Activated CD8-positive, alpha-beta memory T cell treated with anti-CD3 and anti-CD28 coated beads, Interleukin-2, amount 50 U/mL, for 24 hours (primary cell): ENCODE measurements around the gene OAT.
"Not testable (repeated sequence)": the region's sequence is repeated elsewhere in the genome, so short reads cannot be mapped to it uniquely, and the experiment has no call there.

ENCODE experiments used
- DNase-seq: peaks from one replicate; pipeline ENCODE4 v3.0.0-alpha.2; 2020; ENCODE audit errors: extremely low read depth

OAT gene

DNA sequence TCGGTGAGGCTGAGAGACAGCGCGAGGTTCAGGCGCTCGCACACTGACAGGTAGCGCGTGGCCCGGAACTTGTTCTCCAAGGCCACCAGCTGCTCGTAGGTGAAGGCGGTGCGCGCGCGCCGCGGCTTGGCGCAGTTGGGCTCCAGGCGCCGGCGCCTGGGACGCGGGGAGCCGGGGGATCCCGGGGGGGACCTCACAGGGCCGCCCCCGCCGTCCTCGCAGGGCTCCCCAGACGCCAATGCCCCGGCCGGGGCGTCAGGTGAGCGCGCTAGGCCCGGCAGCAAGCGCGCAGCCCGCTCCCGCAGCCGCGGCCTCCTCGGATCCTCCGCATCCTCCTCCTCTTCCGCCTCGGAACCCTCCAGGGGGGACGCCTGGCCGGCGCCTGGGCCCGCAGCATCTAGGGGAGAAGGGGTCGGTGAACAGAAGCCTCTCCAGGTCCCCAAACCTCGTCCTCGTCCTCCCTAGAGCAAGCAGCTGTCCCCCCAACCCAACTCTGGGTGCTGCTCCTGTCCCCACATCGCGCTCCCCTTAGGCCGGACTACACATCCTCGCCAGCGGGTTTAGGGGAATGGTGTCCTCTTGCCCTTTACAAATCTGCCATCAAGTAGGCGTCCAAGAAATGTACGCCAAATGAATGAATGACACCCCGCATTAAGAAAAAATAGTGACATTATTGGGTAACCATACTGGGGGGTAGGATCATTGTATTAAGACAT lies 29.2 kb upstream of the OAT start:
- no peak for DNase-seq

- DNase-seq, result no peak
Measured at GRCh38 chr10:124446830-124447750, 28.4 kb upstream of the OAT start.

GRCh38 chr10:124441694-124442093 lies 23.0 kb upstream of the OAT start:
- DNase-seq, result not testable (repeated sequence)

DNA sequence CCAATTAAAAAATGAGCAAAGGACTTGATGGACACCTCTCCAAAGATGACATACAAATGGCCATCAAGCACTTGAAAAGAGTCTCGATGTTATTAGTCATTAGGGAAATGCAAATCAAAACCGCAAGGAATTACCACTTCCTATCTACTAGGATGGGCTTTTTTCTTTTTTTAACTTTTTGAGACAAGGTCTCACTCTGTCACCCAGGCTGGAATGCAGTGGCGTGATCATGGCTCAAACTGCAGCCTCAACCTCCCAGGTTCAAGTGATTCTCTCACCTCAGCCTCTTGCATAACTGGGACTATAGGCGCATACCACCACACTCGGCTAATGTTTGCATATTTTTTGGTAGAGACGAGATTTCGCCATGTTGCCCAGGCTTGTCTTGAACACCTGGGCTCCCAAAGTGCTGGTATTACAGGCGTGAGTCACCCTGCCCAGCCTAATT lies 17.5 kb upstream of the OAT start:
- no peak for DNase-seq

GRCh38 chr10:124435683-124436082 lies 17.0 kb upstream of the OAT start:
- DNase-seq, result not testable (repeated sequence)

- no peak for DNase-seq
Measured at GRCh38 chr10:124433461-124433860, 14.7 kb upstream of the OAT start.

DNA sequence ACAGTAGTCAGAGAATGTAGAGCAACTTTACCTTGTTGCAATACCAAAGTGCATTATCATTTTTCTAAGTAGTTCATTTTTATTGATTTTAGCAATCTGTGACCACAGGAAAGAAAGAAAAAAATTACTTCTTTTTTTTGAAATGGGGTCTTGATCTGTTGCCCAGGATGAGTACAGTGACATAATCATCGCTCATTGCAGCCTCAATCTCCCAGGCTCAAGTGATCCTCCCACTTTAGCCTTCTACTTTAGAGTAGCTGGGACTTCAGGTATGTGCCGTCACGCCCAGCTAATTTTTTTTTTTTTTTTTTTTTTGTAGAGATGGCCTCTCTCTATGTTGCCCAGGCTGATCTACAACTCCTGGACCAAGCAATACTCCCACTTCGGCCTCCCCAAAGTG lies 11.4 kb upstream of the OAT start:
- DNase-seq, result no peak

DNA sequence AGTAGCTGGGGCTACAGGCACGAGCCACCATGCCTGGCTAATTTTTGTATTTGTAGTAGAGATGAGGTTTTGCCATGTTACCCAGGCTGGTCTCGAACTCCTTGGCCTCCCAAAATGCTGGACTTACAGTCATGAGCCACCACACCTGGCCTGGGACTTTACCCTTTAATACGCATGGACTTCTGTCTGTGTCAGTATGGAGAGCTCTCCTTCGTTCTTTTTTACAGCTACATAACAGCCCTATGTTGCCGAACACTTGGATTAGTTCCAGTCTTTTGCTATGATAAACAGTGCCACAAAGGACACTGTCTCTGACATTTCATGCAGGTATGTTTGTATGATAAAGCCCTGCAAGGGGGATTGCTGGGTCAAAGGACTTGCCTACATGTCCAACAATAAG lies 10.9 kb upstream of the OAT start:
- no peak for DNase-seq

DNA sequence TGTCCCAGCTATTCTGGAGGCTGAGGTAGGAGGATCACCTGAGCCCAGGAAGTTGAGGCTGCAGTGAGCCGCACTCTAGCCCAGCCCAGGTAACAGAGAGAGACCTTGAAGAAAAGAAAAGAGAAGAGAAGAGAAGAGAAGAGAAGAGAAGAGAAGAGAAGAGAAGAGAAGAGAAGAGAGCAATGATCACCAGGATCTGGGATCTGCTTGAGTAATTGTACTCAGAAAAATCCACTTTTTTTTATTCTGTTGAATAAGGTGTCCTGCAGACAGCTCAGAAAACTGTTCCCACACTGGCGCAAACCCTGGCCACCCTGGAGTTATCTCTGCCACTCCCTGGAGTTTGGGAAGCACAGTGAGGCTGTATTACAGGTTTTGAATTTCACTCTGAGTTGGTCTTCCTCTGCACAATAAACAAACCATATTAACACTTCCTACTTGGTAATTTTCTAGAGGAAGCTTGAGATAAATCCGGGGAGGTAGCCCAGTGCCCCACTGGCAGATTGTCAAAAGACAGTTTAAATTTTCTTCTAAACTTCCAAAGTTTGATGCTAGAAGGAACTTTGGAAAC lies 9.6 kb upstream of the OAT start:
- no peak for DNase-seq

- no peak for DNase-seq
Measured at GRCh38 chr10:124425227-124425962, 6.7 kb upstream of the OAT start.

GRCh38 chr10:124423813-124424212 lies 5.1 kb upstream of the OAT start:
- DNase-seq, result no peak

DNA sequence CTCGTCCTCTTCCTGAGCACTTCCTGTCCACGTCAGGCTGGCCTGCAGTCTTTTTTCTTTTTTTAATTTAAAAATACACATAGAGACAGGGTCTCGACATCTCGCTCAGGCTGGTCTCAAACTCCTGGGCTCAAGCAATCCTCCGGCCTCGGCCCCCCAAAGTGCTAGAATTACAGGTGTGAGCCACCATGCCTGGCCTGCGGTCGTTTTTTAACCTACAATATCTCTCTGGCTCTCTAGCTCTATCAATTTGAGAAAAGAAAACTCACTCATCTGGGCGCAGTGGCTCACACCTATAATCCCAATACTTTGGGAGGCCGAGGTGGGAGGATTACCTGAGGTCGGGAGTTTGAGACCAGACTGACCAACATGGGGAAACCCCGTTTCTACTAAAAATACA lies 4.0 kb upstream of the OAT start:
- no peak for DNase-seq

- no peak for DNase-seq
Measured at GRCh38 chr10:124420254-124420653, 1.5 kb upstream of the OAT start.

GRCh38 chr10:124419635-124420034 lies 912 bp upstream of the OAT start:
- no peak for DNase-seq

GRCh38 chr10:124417895-124418725 lies 613 bp downstream of the OAT start:
- DNase-seq, result no peak

DNA sequence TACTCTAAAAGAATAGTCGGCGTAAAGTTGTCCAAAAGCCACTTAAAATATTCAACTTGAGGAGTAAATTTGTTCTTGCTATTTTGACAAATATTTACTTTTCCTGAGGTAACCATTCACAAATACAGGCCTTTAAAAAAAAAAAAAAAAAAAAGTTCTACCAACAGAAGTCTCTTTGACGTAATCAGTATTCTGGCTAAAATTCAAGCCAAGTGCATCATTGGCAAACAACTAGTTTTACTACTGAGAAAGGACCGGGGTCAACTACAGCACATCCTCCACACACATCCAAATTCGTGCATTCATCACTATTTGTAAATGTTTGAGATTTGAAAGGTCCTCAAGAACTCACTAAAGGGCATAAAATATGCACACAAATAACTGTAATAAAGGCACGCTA lies 2.0 kb downstream of the OAT start:
- DNase-seq, result no peak

- no peak for DNase-seq
Measured at GRCh38 chr10:124415210-124415609, 3.5 kb downstream of the OAT start.

GRCh38 chr10:124414076-124414475 lies 4.6 kb downstream of the OAT start:
- DNase-seq, result no peak

DNA sequence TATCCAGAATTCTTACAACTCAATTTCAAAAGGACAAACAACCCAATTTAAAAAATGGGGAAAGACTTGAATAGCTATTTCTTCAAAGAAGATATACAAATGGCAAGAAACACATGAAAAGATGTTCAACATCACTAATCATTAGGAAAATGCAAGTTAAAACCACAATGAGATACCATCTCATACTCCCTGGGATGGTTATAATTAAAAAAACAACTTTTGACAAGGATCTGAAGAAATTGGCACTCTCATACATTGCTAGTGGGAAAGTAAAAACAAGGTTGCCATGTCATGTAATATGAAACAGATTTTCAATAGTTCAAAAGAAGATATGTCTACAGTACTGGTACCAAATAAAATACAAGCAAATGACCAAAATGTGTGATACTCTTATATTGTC lies 9.0 kb downstream of the OAT start:
- DNase-seq, result no peak

DNA sequence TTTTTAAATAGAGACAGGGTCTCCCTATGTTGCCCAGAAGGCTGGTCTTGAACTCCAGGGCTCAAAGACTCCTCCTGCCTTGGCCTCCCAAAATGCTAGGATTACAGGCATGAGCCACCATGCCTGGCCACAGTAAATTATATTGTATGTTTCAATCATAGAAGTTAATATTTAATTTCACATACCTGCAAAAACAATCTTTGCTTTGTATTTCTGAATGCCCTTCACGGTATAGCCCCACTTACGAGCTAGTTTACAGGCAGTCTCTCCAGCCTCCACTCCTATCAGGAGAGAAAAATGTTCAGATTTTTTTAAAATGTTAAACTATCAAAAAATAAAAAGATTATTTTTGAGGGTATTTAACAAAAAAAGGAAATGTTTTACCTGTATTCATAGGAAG lies 10.4 kb downstream of the OAT start:
- DNase-seq, result no peak

DNA sequence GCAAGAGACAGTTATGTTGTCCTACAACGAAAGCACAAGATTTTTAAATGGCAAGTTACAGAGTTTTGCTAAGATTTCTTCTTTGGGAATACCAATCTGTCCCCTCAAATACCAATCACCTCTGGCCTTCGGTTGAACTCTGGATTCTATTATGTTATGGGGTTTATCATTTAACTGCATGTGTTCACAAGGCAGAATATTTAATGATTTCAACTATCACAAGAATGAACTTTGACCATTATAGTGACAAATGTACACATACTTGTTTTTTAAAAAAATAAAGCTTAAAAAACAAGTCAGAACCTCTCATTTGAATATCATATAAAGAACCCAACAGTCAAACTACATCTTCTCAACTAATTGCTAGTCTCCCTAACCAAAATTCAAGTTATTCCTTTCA lies 11.3 kb downstream of the OAT start:
- DNase-seq, result no peak
